Activated effector memory CD4-positive, alpha-beta T cell treated with Interleukin-2 at 50 U/mL for 16 hours (primary cell): ENCODE results near the gene MAP2.

Experiments used
- DNase-seq: peaks from one replicate; pipeline ENCODE4 v3.0.0-alpha.2; 2020

Gene MAP2

DNA sequence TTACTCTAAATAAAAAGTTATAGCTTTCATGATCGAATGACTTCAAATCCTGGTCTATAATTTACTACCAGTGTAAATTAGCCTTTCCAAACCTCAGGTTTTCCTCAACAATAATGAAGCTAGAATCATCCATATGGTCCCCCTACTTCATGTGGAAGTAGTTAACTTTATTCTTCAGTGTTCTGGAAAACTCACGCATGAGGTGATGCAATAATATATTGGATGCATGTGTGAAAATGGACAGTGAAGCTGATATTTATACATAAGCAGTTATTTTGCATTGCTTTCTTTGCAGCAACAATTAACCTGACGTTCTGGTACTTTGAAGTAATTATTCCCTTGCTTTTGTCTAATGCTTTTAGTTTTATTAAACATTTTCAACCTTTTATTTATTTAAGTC lies 329.2 kb downstream of the MAP2 start:
- DNase-seq = no peak

GRCh38 chr2:209757163-209757562 lies 333.3 kb downstream of the MAP2 start:
- DNase-seq = no peak

DNA sequence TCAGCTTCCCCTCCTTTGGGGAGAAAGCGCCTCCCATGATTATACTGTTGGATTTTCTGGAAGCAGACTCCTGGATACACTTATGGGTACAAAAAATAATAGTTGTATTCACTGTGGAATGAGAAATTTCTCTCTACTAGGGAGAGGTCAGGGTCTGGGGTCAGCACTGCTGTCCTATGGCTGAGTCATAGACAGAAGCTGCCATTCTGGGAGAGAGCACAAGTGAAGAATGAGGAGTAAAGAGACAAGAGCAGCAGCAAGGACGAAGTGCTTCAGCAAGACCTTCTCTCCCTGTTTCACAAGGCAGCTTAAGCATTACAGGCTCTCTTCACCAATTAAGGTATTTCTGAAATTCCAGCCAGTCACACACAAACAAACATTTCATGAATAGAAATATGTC lies 337.7 kb downstream of the MAP2 start:
- no peak for DNase-seq

DNA sequence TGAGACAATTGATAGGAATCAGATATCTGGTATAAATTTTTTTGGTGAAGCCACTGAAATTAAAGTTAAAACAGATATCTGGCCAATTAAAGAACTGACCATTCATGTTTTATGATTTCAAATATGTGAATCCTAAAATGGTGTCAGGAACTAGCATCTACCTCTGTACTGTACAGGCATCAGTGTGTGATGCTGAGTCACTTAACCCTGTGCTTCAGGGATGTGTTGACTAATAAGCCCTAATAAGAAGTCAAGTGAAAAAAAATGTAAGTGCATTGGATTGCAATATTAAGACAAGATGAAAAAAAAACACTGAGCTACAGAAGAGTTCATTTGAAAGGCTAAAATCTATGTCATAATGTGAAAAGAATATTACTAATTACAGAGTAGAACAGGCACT lies 338.7 kb downstream of the MAP2 start:
- no peak for DNase-seq

DNA sequence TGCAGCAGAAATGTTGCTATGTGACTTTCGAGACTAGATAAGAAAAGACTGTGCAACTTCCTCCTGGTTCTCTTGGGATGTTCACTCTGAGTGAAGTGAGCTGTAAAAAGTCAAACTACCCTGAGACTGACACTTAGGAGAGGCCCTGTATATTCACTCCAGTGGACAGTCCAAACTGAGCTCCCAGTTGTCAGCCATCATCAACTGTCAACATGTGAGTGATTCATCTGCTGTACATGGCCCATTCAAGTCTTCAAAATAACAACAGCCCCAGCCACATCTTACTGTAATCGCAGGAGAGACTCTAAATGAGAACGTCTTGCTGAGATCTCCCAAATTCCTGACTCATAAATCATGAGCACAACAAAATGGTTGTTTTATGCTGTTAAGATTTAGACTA lies 339.3 kb downstream of the MAP2 start:
- DNase-seq = no peak

GRCh38 chr2:209766613-209767012 lies 342.8 kb downstream of the MAP2 start:
- DNase-seq = no peak

- DNase-seq = no peak
Measured at GRCh38 chr2:209767316-209767715, 343.5 kb downstream of the MAP2 start.

- DNase-seq = no peak
Measured at GRCh38 chr2:209768557-209768956, 344.7 kb downstream of the MAP2 start.

GRCh38 chr2:209771474-209772289 lies 347.8 kb downstream of the MAP2 start, which contains the start of gene UNC80:
Gene UNC80, plus strand, starts transcription at chr2:209771832. Its CDS starts 241 bp downstream, at chr2:209772073.
- no peak for DNase-seq

- DNase-seq = no peak
Measured at GRCh38 chr2:209772290-209772685, 348.4 kb downstream of the MAP2 start.

GRCh38 chr2:209773377-209773776 lies 349.5 kb downstream of the MAP2 start:
- no peak for DNase-seq
